Subcutaneous abdominal adipose tissue (tissue), 5 donors: Measurements from ENCODE around the gene KCNQ4.

Experiments
- H3K27ac ChIP-seq: one replicate; pipeline ENCODE4 v1.7.0; 2013; ENCODE audit warnings: low read depth, mild to moderate bottlenecking, inconsistent platforms, low read length, moderate library complexity
- H3K27me3 ChIP-seq, 5 donors: one replicate each; pipeline ENCODE4 v1.7.0; 2013; ENCODE audit warnings: low read length in 5 of 5, inconsistent platforms in 1 of 5; ENCODE audit not compliant: control insufficient read depth in 5 of 5, insufficient read depth in 4 of 5
- H3K36me3 ChIP-seq, 5 donors: one replicate each; pipeline ENCODE4 v1.7.0; 2013; ENCODE audit warnings: low read length in 5 of 5; ENCODE audit not compliant: control insufficient read depth in 5 of 5, insufficient read depth in 5 of 5
- H3K4me1 ChIP-seq, 5 donors: one replicate each; pipeline ENCODE4 v1.7.0; 2013; ENCODE audit warnings: low read length in 5 of 5, mild to moderate bottlenecking in 3 of 5, moderate library complexity in 1 of 5; ENCODE audit not compliant: control insufficient read depth in 5 of 5, insufficient read depth in 5 of 5
- H3K4me3 ChIP-seq, 5 donors: one replicate each; pipeline ENCODE4 v1.7.0; 2013; ENCODE audit warnings: low read length in 5 of 5, low read depth in 1 of 5
- H3K9ac ChIP-seq, 5 donors: one replicate each; pipeline ENCODE4 v1.7.0; 2013; ENCODE audit warnings: low read length in 5 of 5, mild to moderate bottlenecking in 4 of 5, moderate library complexity in 3 of 5
- H3K9me3 ChIP-seq, 5 donors: one replicate each; pipeline ENCODE4 v1.7.0; 2013; ENCODE audit warnings: low read length in 5 of 5; ENCODE audit not compliant: control insufficient read depth in 5 of 5
- donor health status: healthy.
- donor health status: healthy.
- donor health status: healthy.
- donor health status: healthy.
- donor health status: healthy.

The KCNQ4 gene

GRCh38 chr1:40847023-40847745 lies 63.6 kb downstream of the KCNQ4 start:
- H3K4me1 ChIP-seq, result no peaks in the 10 kb centered on the region
- H3K9me3 ChIP-seq, result peaks cover 0 to 5% (median 2%) of the 10 kb centered on the region in 5 donors
- H3K27me3 ChIP-seq, result peaks cover 0 to 2% (median 0%) of the 10 kb centered on the region in 5 donors
- no peak overlapping the region for H3K27ac ChIP-seq
- no peaks in the 10 kb centered on the region for H3K36me3 ChIP-seq
- H3K9ac ChIP-seq, result no peak overlapping the region
- no peak overlapping the region for H3K4me3 ChIP-seq

DNA sequence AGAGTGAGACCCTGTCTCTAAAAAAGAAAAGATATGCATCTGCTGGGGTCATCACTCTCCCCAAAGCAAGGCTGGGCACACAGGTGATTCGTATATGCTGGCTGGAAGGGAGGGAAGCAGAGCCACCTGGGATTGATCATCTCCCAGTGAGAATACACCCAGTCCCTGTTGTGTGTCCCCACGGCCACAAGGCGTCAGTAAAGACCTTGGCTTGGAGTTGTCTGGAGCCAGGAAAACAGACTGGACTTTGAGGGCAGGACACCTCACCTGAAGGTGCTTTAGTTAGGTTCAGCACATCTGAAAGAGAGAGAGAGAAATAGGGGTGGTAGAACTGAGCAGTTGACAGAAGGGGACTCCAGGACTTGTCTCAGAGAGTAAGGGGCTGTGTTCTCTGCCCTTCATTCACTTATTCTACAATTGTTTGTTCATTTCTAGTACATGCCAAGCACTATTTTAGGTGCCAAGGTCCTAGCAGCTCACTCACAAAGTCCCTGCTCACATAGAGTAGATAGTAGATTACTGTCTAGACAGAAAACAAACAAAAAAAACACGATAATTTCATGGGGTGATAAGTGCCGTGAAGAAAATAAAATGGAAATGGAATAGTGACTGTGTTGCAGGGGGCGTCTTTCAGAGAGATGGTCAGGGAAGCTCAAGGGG lies 65.1 kb downstream of the KCNQ4 start:
- Histone ChIP-seq H3K36me3 (no peaks in the 10 kb centered on the region), H3K4me1 (peaks cover 0 to 3% (median 0%) of the 10 kb centered on the region in 5 donors), H3K27ac (no peak overlapping the region), H3K27me3 (no peaks in the 10 kb centered on the region), H3K4me3 (no peak overlapping the region), H3K9ac (no peak overlapping the region), H3K9me3 (no peaks in the 10 kb centered on the region)

GRCh38 chr1:40849801-40850592 lies 66.4 kb downstream of the KCNQ4 start:
- peak overlapping the region in 1 of 5 donors; percentile 4 for H3K9ac ChIP-seq
- H3K36me3 ChIP-seq, result no peaks in the 10 kb centered on the region
- peaks cover 0 to 5% (median 0%) of the 10 kb centered on the region in 5 donors for H3K4me1 ChIP-seq
- H3K27me3 ChIP-seq, result no peaks in the 10 kb centered on the region
- H3K27ac ChIP-seq, result no peak overlapping the region
- H3K9me3 ChIP-seq, result no peaks in the 10 kb centered on the region
- no peak overlapping the region for H3K4me3 ChIP-seq

DNA sequence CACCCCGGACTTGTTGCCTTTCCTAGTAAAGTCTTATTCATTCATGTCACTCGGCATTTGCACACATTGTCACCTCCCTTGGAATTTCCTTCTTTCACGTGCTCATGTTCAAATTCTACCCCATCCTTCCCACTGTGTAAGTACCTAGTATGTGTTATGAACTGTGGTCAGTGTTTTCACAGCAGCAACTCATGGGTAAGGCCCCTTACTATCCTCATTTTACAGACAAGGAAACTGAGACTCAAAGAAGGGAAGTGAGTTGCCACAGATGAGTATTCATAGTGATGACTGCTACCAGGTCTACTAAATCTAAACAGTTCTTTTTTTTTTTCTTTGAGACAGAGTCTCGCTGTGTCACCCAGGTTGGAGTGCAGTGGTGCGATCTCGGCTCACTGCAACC lies 68.1 kb downstream of the KCNQ4 start:
- H3K27ac ChIP-seq, result no peak overlapping the region
- H3K4me1 ChIP-seq, result peaks cover 0 to 5% (median 0%) of the 10 kb centered on the region in 5 donors
- no peak overlapping the region for H3K4me3 ChIP-seq
- H3K27me3 ChIP-seq, result no peaks in the 10 kb centered on the region
- H3K9ac ChIP-seq, result no peak overlapping the region
- no peaks in the 10 kb centered on the region for H3K36me3 ChIP-seq
- H3K9me3 ChIP-seq, result no peaks in the 10 kb centered on the region

DNA sequence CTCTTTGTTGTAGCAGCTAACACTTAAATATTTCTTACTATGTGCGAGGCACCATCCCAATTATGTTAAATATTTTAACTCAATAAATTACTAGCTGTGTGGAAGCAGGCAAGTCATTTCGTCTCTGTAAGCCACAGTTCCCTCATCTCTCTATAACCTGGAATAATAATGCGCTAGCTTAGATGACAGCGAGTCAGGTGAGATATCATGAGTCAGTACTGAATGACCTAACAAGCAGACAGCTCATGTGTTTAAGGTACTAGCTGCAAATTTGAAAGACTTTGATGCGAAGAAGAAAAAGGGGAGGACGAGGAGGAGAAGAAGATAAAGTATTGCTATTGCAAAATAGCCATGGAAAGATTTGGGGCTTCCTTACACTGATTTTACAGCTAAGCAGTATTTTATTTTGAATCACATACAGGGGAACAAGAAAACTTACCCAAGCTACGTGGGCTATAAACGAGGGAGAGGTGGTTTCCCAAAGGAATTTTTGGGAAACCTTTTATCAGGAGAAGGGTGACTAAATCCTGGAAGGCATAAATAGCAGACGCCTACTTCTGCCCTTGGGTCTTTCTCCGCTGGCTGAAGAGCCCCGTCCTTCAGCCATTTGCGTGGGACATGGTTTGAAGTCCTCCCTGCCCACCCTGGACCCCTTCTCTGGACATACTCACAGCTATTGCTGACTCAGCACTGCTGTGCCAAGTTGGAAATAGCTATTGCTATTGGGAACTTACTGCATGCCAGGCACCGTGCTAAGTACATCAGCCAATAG lies 69.7 kb downstream of the KCNQ4 start:
- H3K36me3 ChIP-seq, result no peaks in the 10 kb centered on the region
- H3K4me1 ChIP-seq, result peaks cover 0 to 5% (median 0%) of the 10 kb centered on the region in 5 donors
- H3K4me3 ChIP-seq, result no peak overlapping the region
- H3K9me3 ChIP-seq, result no peaks in the 10 kb centered on the region
- H3K27ac ChIP-seq, result peak overlapping the region; percentile 46
- no peaks in the 10 kb centered on the region for H3K27me3 ChIP-seq
- no peak overlapping the region for H3K9ac ChIP-seq

- Histone ChIP-seq H3K9ac (no peak overlapping the region), H3K27me3 (no peaks in the 10 kb centered on the region), H3K27ac (peak overlapping the region; percentile 46), H3K4me3 (no peak overlapping the region), H3K9me3 (no peaks in the 10 kb centered on the region), H3K4me1 (peaks cover 0 to 5% (median 0%) of the 10 kb centered on the region in 5 donors), H3K36me3 (no peaks in the 10 kb centered on the region)
These were observed 70.2 kb downstream of the KCNQ4 start for GRCh38 chr1:40853885-40854170.

DNA sequence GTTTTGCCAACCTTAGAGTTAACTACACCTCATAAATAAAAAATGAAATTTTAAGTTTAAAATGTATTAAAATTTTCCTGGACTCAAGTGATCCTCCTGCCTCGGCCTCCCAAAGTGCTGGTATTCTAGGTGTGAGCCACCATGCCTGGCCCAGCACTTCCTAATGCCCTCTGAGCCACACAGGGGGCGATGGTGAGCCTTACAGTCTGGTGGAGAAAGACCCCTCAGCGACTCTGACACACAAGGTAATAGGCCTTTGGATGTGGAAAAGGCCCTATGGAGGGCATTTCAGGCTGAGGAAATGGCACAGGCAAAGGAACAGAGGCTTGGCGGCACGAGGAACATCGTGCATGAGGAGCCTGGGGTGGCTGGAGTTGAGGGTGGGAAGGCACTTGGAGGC lies 71.9 kb downstream of the KCNQ4 start:
- no peak overlapping the region for H3K4me3 ChIP-seq
- H3K9me3 ChIP-seq, result no peaks in the 10 kb centered on the region
- no peak overlapping the region for H3K27ac ChIP-seq
- H3K36me3 ChIP-seq, result no peaks in the 10 kb centered on the region
- no peaks in the 10 kb centered on the region for H3K27me3 ChIP-seq
- no peak overlapping the region for H3K9ac ChIP-seq
- H3K4me1 ChIP-seq, result peaks cover under 1 to 8% (median 2%) of the 10 kb centered on the region in 5 donors

GRCh38 chr1:40856116-40856515 lies 72.5 kb downstream of the KCNQ4 start:
- Histone ChIP-seq H3K9ac (no peak overlapping the region), H3K27ac (no peak overlapping the region)

DNA sequence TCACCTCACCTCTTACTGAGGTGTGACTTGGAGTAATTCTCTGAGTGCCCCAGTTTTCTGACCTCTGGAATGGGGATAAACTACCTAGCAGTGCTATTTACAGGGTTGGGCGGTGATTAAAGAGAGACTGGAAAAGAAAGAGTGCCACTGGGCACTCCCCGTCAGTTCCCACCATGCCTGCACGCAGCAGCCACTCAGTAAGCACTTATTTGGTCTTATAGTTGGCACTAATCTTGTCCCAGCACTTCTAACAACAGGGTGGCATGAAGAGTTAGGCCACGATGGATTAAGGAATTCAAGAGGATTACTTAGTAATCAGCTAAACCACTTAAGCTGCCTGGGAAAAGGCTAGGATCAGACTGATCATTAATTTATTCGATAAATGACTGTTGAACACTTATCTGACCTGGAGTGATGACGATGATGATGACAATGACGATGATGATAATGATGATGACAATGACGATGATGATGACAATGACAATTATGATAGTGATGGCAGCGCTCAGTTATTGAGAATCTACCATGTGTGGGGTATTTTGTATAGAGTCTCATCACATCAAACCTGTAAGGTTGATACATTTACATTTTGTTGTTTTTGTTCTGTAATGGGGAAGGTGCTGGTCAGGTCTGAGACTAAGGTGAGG lies 73.2 kb downstream of the KCNQ4 start:
- Histone ChIP-seq H3K4me1 (peaks cover 2 to 17% (median 11%) of the 10 kb centered on the region in 5 donors), H3K27me3 (no peaks in the 10 kb centered on the region), H3K27ac (no peak overlapping the region), H3K9me3 (no peaks in the 10 kb centered on the region), H3K36me3 (no peaks in the 10 kb centered on the region), H3K4me3 (no peak overlapping the region), H3K9ac (no peak overlapping the region)

More at GRCh38 chr1:40856116-40856515, 72.5 kb downstream of the KCNQ4 start:
- Histone ChIP-seq H3K4me3 (no peak overlapping the region), H3K36me3 (no peaks in the 10 kb centered on the region), H3K9me3 (no peaks in the 10 kb centered on the region), H3K27me3 (no peaks in the 10 kb centered on the region), H3K4me1 (peaks cover 2 to 14% (median 8%) of the 10 kb centered on the region in 5 donors)
